Stimulated activated CD4-positive, alpha-beta T cell treated with anti-CD3 and anti-CD28 coated beads, Interleukin-2, amount 100 ng/mL, for 4 hours (primary cell): ENCODE data around the gene TPGS1.

ENCODE experiments used
- DNase-seq: peaks from one replicate; pipeline ENCODE4 v3.0.0-alpha.2; 2020; ENCODE audit warnings: low read depth

The TPGS1 gene

GRCh38 chr19:539429-540030 lies 32.2 kb downstream of the TPGS1 start:
- no peak for DNase-seq

GRCh38 chr19:540867-541637 lies 33.8 kb downstream of the TPGS1 start:
- no peak for DNase-seq

GRCh38 chr19:541699-542098 lies 34.4 kb downstream of the TPGS1 start:
- DNase-seq: no peak

GRCh38 chr19:542173-542866 lies 35.0 kb downstream of the TPGS1 start:
- no peak for DNase-seq

- DNase-seq: peak; percentile 69
Measured at GRCh38 chr19:543910-544608, 36.8 kb downstream of the TPGS1 start, which contains the start of gene GZMM. TSS of gene GZMM (plus strand) at chr19:544053. CDS start at chr19:544072, 19 bp downstream.

- no peak for DNase-seq
Measured at GRCh38 chr19:547117-547516, 39.8 kb downstream of the TPGS1 start.

- no peak for DNase-seq
Measured at GRCh38 chr19:547836-548720, 40.8 kb downstream of the TPGS1 start.

GRCh38 chr19:548886-549830 lies 41.9 kb downstream of the TPGS1 start:
- DNase-seq: no peak

- no peak for DNase-seq
Measured at GRCh38 chr19:554817-555216, 47.5 kb downstream of the TPGS1 start.

GRCh38 chr19:555474-555808 lies 48.1 kb downstream of the TPGS1 start:
- DNase-seq: no peak

GRCh38 chr19:556611-557382 lies 49.5 kb downstream of the TPGS1 start:
- DNase-seq: no peak

- no peak for DNase-seq
Measured at GRCh38 chr19:558770-559439, 51.6 kb downstream of the TPGS1 start.

- no peak for DNase-seq
Measured at GRCh38 chr19:560121-560520, 52.8 kb downstream of the TPGS1 start.

- no peak for DNase-seq
Measured at GRCh38 chr19:566403-566802, 59.1 kb downstream of the TPGS1 start.

- DNase-seq: no peak
Measured at GRCh38 chr19:566844-567243, 59.5 kb downstream of the TPGS1 start.

- DNase-seq: no peak
Measured at GRCh38 chr19:567296-567900, 60.1 kb downstream of the TPGS1 start.
